ENCODE results near the gene FSIP1.

GRCh38 chr15:39624806-39625205 is 157.8 kb downstream of the FSIP1 start:
- TF ChIP-seq TAF1 (IDR thresholded peaks at IDR 0.05; ENCODE audit: borderline replicate concordance, insufficient read depth, low read length) = no peak
- TF ChIP-seq REST (IDR thresholded peaks at IDR 0.05; ENCODE audit: insufficient read depth in 1 of 2, low read depth in 2 of 2, low read length in 2 of 2) = no peak
- no peak for TF ChIP-seq POLR2AphosphoS5 (IDR thresholded peaks at IDR 0.05; ENCODE audit: low read depth, low read length)
- TF ChIP-seq SIN3A (IDR thresholded peaks at IDR 0.05; ENCODE audit: borderline replicate concordance, insufficient read depth, low read length) = no peak; the same call in 1 of the 2 replicates
